HPDE6-E6E7 (cell line): Measurements from ENCODE around the gene PLPPR1.
A peak's percentile ranks its signal among the peaks of the same experiment; 100 is the strongest.
"Not testable (repeated sequence)": the region's sequence is repeated elsewhere in the genome, so short reads cannot be mapped to it uniquely, and the experiment has no call there.

Experiments used
- DNase-seq: peaks from one replicate; pipeline ENCODE4 v3.0.0; 2011; ENCODE audit warnings: missing footprints; ENCODE audit errors: extremely low spot score

Gene PLPPR1

DNA sequence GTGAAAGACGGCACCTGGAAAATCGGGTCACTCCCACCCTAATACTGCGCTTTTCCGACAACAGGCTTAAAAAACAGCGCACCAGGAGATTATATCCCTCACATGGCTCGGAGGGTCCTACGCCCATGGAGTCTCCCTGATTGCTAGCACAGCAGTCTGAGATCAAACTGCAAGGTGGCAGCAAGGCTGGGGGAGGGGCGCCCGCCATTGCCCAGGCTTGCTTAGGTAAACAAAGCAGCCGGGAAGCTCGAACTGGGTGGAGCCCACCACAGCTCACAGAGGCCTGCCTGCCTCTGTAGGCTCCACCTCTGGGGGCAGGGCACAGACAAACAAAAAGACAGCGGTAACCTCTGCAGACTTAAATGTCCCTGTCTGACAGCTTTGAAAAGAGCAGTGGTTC, 262.5 kb downstream of the PLPPR1 start:
- DNase-seq: not testable (repeated sequence)

DNA sequence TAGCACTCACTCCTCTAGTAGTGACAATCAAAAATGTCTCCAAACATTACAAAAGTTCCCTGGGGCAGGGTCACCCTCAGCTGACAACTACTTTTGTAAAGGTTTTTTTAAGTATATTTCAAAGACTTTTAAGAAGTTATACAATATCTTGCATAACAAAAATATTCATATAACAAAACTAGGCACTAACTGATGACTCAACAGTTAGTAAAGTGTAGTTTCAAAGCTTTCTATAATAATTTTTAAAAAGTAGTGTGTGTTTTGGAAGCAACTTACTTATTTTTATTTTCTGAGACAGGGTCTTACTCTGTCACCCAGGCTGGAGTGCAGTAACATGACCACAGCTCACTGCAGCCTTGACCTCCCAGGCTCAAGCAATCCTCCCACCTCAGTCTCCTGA, 271.4 kb downstream of the PLPPR1 start:
- DNase-seq: no peak

DNA sequence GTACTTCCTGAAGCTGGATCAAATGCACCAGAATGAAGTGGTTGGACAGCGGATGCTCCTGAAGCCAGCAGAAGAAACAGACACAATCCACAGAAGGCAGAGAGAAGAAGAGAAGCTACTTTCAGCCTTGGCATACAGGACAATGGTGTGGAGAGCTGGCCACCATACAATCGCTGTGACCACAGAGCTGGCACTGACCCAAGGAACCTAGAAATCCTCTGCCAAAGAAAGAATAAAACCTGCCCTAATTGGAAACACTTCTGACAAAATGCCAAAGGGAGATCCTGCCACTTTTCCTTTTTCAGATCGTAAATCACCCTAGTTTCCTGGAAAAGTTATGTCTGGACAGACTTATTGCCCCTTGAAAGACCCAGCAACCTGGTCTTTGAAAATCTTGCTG, 278.5 kb downstream of the PLPPR1 start:
- no peak for DNase-seq

DNA sequence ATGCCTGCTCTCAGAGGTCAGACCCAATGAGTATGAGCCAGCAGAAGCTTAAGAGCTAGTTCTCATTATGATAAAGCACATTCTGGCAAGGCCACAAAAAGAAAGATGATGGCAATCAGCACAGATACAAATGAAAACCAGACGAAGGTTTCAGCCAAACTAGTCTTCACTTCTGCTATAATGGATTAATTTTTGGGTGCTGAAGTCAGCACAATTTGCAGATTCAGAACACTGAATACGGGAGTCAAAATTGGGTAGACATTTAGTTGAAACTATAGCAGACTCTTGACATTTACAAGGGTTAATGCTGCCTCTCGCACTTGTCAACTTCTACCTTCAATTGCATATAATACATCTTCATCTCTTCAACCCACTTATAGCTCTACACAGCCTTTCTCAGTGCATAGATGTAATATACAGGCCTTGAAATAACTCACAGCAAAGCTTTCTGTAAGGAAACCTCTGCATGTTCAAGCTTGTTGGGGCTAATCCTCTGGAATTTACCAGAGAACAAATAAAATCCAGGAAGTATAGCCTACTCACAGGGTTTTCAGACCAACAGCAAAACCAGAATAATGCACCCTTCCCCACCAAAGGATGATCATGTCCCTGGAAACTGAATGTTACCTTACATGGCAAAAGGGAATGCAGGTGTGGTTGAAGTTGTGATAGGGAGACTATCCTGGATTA, 279.1 kb downstream of the PLPPR1 start:
- DNase-seq: peak; percentile 52

DNA sequence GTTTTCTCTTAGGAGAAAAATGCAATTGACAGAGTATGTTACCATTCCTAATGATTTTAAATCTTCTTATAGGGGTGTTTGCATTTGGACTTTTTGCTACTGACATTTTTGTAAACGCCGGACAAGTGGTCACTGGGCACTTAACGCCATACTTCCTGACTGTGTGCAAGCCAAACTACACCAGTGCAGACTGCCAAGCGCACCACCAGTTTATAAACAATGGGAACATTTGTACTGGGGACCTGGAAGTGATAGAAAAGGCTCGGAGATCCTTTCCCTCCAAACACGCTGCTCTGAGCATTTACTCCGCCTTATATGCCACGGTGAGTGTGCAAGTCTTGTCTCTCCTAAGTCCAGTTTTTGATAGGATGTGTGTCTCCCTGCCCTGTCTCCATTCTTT, 280.6 kb downstream of the PLPPR1 start:
- no peak for DNase-seq

DNA sequence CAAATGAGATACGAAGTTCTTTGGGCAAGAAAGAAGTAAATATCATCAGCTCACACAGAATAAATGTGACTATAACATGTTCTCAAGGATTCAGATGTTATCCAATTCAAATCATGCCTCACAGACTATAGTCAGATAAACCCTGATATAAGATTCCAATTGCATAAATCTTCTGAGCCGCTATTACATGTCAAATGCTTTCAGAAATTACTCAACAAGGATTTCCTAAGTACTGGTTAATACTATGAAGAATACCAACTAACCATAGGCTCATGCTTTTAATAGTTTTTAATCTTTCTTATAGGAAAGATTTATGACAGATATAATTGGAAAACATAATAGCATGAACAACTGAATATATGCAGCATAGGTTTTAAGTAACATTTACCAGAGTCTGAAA, 282.7 kb downstream of the PLPPR1 start:
- DNase-seq: no peak

DNA sequence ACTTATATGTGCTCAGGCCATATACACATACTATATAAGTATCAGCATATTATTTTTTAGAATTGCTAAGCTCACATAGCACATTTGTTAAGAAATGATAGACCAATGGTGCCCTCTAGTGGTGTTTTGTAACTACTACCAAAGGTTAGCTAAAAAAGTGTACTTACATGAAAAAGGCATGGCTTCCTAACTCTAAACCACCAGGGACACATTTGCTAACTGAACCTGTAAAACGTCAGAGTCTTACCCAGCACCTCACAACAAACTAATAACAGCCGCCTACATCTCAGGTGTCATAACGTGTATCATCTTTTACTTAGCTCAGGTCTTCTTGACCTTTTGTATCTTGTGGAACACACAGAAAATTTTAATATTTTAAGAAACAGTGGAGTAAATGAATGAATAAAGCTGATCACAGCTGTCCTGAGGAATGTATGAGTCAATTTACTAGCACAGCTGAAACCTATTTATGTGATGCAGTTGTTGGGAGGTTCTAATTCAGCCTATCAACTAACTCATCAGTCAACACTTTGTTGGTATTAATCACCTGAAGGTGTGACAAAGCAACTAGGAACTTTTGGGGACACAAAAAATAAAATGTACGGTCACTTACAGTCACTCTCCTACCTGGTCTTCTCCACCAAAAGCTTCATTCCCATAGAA, 283.4 kb downstream of the PLPPR1 start:
- peak; percentile 14 for DNase-seq

DNA sequence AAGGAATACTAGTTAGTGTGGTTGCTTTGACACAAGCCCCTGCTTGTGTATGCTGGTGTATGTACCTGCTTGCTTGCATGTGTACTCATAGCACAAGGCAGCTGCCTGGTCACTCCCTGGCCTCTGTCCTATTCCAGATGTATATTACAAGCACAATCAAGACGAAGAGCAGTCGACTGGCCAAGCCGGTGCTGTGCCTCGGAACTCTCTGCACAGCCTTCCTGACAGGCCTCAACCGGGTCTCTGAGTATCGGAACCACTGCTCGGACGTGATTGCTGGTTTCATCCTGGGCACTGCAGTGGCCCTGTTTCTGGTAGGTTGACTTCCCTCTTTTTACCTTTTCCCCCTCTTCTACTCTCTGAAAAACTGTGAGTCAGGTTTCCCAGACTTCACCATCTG, 284.1 kb downstream of the PLPPR1 start:
- no peak for DNase-seq

DNA sequence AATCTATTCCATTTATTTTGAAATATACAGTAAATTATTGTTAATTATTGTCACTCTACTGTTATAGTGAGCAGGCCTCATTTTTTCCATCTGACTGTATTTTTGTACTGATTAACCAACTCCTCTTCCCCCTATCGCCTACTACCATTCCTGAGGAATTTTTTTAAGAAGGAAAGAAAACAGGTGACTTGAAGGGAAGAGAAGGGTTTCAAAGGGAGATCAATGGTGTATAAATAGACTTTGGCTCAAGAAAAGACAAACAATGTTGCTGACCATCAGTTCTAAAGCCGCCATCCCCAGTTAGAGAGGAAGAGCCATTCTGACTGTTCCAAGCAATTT, 286.6 kb downstream of the PLPPR1 start:
- DNase-seq: no peak

DNA sequence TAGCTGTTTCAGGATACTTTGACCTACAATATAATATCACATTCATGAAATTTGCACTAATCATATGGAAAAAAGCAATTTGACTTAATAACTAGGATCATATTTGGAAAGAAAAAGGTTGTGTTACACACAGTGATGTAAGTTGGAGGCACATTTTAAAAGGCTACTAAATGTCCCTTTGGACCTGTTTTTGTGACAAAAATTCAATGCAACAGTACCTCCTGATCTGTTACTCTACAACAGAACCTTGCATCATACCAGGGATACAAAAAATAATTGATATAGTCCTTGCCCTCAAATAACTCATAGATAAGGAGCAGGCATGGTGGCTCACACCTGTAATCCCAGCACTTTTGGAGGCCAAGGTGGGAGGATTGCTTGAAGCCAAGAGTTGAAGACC, 289.2 kb downstream of the PLPPR1 start:
- no peak for DNase-seq

DNA sequence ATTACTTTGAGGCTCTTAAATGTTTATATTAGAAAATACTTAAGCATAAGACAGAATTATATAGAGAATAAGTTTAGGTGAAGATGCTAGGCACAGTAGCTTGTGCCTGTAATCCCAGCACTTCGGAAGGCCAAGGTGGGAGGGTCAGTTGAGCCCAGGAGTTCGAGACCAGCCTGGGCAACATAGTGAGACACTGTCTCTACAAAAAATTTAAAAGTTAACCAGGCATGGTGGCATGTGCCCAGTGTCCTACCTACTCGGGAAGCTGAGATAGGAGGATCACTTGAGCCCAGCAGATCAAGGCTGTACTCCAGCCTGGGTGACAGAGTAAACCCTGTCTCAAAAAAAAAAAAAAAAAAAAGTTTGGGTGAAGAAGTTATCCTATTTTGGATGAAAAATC, 294.6 kb downstream of the PLPPR1 start:
- no peak for DNase-seq

DNA sequence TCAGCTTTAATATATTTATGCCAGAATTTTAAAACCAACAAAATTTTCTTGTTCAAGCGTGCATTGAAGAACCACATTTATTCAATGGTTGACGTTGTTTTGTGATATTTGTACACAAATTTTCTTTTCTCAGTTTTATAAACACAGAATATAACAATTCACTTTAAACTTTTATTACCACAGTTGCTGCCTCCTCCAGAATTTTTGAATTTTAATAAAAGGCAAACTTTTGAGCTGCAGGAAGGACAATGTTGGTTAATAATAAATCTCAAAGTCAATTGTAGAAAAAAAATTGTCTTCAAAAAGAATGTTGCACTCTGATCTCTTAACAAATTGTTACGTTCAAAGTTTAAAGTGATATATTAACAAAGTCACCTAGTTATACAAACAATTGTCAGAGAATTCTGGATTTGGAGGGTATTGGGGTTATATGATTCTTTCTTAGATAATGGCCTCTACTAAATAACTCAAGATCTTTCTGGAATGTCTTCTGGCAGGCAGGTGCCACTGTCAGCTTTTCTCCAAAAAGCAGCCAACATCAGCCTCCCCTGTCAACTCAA, 295.8 kb downstream of the PLPPR1 start:
- DNase-seq: no peak

DNA sequence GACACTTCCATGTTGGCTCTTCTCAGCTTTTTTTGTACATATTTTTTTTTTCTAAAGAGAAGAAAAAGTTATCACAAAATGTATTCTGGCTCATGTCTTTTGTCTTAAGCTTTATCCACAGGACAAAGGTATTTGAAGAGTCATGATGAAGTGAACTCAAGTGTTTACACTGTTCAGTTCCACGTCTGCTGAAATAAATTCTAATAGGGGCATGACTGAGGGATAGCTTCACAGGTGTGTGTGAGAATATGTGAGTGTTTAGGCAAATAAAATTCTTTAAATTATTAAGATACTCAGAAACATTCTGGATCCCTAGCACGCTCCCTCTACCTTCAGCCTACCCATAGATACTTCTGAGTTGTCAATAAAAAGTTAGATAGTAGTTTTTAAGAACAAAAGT, 296.5 kb downstream of the PLPPR1 start:
- no peak for DNase-seq

DNA sequence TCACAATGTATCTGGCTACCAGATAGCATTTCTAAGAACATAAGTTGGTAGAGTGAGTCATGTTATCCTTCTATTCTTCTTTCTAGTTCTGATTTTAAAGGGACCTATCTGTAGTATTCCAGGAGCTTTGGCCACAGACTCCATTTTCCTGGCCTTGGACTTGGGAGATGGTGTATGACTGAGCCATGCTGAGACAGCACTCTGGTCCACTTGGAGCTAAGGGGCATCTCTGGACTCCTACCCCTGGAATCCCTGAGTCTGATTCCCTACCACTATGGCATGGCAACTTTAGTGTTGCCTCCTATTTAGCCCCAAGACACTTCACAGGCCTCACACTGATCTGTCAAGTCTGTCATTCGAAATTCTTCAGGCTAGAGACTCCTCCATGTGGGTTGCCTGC, 297.5 kb downstream of the PLPPR1 start:
- no peak for DNase-seq

DNA sequence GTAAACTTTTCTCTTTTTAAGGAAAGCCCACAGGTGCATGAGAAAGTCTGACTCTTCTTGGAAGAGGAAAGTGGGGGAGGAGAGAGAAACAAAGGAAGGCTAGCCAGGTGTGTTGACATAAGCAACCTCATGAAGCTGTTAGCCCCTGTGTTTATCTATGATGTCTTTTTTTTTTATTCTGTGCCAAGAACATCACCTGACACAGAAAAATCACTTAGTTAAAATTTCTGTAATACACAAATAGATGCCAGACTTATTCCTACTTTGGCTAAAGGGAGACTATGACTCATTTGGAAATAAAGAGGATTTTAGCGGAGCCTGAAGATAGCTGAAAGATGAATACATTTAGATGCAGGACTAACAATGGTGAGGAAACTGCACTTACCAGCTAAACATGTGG, 298.0 kb downstream of the PLPPR1 start:
- no peak for DNase-seq

DNA sequence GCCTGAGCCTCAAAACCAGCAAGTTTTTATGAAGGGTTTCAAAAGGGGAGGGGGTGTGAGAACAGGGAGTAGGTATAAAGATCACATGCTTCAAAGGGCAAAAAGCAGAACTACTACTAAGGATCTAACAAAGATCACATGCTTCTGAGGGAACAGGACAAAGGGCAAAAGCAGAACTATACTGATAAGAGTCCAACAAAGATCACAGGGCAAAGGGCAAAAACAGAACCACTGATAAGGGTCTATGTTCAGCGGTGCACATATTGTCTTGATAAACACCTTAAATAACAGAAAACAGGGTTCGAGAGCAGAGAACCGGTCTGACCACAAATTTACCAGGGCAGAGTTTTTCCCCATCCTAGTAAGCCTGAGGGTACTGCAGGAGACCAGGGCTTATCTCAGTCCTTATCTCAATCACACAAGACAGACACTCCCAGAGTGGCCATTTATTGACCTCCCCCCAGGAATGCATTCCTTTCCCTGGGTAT, 298.9 kb downstream of the PLPPR1 start:
- not testable (repeated sequence) for DNase-seq

DNA sequence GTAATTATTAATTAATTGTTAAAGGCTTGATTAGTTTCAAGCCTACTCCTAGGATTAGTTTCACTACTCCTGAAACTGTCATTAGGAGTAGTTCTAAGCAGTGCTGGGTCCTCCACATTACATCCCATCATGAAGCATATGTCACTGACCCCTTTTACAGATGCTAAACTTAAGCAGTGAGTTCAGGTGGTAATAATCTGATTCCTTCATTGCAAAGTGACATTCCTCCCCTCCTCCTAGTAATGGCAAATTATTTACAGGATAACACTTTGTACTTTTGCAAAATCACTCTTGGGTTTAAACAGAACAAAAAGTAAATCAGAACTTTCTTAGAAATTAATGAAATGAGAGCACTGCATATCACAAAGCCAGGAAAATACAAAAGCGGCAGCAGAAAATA, 303.8 kb downstream of the PLPPR1 start:
- no peak for DNase-seq

DNA sequence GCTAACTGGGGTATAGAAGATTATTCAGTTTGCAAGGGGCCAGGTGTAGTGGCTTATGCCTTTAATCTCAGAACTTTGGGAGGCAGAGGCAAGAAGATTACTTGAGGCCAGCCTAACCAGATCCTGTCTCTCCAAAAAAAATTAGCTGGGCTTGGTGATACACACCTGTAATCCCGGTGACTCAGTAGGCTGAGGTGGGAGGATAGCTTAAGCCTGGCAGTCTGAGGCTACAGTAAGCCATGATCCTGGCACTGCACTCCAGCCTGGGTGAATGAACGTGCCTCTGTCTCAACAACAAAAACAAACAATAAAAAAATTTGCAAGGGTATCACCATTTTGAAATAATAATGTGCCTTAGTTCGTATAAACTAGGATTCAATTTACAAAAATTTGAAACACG, 305.0 kb downstream of the PLPPR1 start:
- DNase-seq: no peak

DNA sequence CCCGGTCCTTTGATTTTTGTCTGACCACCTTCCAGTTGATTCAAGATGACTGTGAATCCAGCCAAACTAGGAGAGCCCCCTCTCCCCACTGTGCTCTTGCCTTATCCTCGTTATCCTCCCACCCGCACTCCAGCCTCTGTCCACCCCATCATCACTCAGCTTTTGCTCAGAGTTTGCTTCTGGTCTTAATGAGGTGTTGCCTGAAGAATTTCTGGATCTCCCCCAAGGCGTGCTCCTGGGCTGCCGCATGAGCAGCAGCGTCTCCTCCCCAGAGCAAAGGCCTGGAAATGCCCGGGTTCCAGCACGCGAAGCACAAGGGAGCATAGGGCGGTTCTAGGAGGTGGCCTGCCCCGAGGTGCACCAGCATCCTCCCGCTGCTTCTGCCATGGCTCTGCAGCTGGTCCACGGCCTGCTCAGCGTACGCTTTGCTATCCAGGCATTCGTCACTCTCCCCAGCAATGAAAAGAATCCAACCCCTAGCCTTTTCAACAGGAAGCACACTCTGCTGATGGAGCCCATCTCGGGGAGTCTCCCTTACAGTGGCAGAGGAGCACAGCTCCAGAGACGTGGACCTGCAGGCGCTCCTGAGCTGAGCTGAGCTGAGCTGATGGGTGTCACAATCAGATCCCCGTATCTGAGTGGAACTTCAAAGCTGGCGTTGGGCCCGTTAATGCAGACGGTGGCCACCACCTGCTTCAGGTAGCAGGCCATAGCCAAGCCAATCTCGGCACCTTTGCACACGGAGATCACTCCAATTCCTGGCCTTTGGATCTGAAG, 305.6 kb downstream of the PLPPR1 start:
- DNase-seq: no peak

DNA sequence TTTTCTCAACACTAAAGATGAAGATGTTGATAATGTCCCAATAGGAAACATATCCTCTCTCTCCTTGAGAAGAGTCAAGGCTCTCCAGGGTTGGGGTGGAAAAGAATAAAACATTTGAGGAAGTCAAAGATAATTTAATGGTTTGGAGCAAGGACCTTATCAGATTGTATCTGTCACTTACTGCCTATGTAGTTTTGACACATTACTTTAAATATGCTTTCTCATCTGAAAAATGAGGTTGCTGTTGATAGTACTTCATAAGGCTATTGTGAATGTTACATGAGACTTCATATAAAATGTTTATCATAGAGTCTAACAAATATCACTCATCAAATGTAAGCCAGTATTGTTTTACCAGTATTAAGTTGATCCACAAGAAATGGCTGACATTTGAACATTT, 307.6 kb downstream of the PLPPR1 start:
- DNase-seq: no peak

DNA sequence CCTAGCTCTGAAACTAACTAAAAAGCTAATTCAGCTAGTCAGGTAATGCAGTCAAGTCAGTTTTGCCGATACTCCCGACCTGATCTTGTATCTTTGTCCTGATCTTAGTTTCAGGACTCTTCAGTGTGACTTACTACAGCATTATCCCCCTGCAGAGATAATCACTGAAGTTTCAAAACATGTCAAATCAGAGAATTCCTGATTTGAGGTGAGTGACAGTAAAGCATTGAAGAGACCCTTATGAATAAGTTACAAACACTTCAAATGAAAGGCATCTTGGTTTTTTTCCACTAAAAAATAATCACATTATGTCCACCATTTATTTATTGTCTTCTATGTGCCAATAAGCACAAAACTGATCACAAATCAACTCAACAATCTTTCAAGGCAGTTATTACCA, 308.7 kb downstream of the PLPPR1 start:
- no peak for DNase-seq

DNA sequence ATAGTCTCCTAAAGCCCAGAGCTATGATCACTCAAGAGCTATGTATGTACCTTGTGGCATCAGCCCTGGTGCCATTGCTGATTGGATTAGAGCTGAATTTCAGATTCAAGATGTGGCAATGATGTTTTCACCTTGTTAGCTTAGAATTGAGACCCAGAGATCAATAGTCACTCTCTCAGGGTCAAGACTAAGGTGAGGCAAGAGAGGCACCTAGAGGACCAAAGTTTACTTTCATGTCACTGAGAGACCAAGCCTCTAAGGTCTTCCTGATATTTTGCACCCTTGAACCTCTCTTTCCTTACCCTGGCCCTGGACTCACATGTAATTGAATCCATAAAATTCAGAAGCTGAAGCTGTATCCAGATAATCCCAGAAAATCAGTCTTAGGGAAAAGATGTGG, 313.4 kb downstream of the PLPPR1 start:
- DNase-seq: no peak

DNA sequence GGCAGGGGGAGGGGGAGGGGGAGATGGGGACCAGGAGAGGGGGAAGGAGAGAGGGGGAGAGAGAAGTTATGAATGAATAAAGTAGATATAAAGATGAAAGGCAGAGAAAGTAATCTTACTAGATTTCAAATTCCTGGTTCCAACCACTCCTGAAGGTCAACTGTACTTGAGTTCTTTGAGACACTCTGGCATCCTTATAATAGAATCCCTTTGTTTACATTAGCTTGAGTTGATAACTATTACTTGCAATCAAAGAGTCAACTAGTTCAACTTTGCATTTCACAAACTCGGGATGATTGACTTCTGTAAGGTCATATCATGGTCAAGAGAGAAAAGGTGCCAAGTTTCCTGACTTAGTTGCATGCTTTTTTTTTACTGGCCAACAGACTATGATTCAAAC, 314.1 kb downstream of the PLPPR1 start:
- no peak for DNase-seq
